Activated T-helper 2 cell treated with anti-CD3 and anti-CD28 coated beads, Interferon-gamma antibody, Interleukin-2, Interleukin-4, amounts not matched to agents 10 μg/mL and 5 μg/mL and 100 μg/mL, durations not matched to agents 14 hours and 24 hours and 36 hours (primary cell): Measurements from ENCODE around the gene MICAL3. TPM values are rescaled to one million over a fixed set of nuclear protein-coding genes. Genes with fewer than 3 reads are reported as not detected.

ENCODE experiments used
- DNase-seq: peaks from one replicate; pipeline ENCODE4 v3.0.0; 2021; ENCODE audit warnings: low spot score
- H3K27ac Mint-ChIP-seq: one replicate; pipeline ENCODE4 v1.8.0; 2021; ENCODE audit warnings: mixed read lengths
- H3K27me3 Mint-ChIP-seq: one replicate; pipeline ENCODE4 v1.8.0; 2021; ENCODE audit warnings: low read depth, mixed read lengths
- H3K36me3 Mint-ChIP-seq: one replicate; pipeline ENCODE4 v1.8.0; 2021; ENCODE audit warnings: low read depth, mixed read lengths
- H3K4me1 Mint-ChIP-seq: one replicate; pipeline ENCODE4 v1.8.0; 2021; ENCODE audit warnings: low read depth, mixed read lengths
- H3K4me3 Mint-ChIP-seq: one replicate; pipeline ENCODE4 v1.8.0; 2021; ENCODE audit warnings: low read depth, mild to moderate bottlenecking, moderate library complexity, mixed read lengths
- H3K9me3 Mint-ChIP-seq: one replicate; pipeline ENCODE4 v1.8.0; 2021; ENCODE audit warnings: mixed read lengths
- intact Hi-C: fragments of 100-400 bp; cut with micrococcal nuclease; formaldehyde crosslinking; loops from one replicate; pipeline ENCODE4 v1.15.1; 2023
- total RNA-seq: library from RNA; stranded (reverse); gene quantifications from 2 replicates; pipeline ENCODE4 v1.2.3, GENCODE V29; 2022

MICAL3 gene
- total RNA-seq, 1 donor from 2014 or later: 41.8 TPM

- H3K36me3 Mint-ChIP-seq: peaks cover 6% of the 10 kb centered on the region
- H3K27ac Mint-ChIP-seq: no peak overlapping the region
- H3K4me3 Mint-ChIP-seq: no peak overlapping the region
- peaks cover 6% of the 10 kb centered on the region for H3K27me3 Mint-ChIP-seq
- peaks cover 24% of the 10 kb centered on the region for H3K4me1 Mint-ChIP-seq
- H3K9me3 Mint-ChIP-seq: no peaks in the 10 kb centered on the region
- DNase-seq: no peak
- intact Hi-C loops: no loop called here
Measured at GRCh38 chr22:17783312-17783711, 241.0 kb downstream of the MICAL3 start.

- H3K4me1 Mint-ChIP-seq: peaks cover 29% of the 10 kb centered on the region
- intact Hi-C loops: no loop called here
- no peak overlapping the region for H3K4me3 Mint-ChIP-seq
- no peak overlapping the region for H3K27ac Mint-ChIP-seq
- H3K27me3 Mint-ChIP-seq: peaks cover 6% of the 10 kb centered on the region
- no peak for DNase-seq
- H3K36me3 Mint-ChIP-seq: peaks cover 6% of the 10 kb centered on the region
- no peaks in the 10 kb centered on the region for H3K9me3 Mint-ChIP-seq
Measured at GRCh38 chr22:17782621-17783020, 241.7 kb downstream of the MICAL3 start.

- H3K9me3 Mint-ChIP-seq: no peaks in the 10 kb centered on the region
- no peak overlapping the region for H3K4me3 Mint-ChIP-seq
- H3K36me3 Mint-ChIP-seq: peaks cover 6% of the 10 kb centered on the region
- H3K27ac Mint-ChIP-seq: no peak overlapping the region
- H3K27me3 Mint-ChIP-seq: peaks cover 6% of the 10 kb centered on the region
- H3K4me1 Mint-ChIP-seq: peaks cover 33% of the 10 kb centered on the region
- intact Hi-C loops: no loop called here
- no peak for DNase-seq
Measured at GRCh38 chr22:17782158-17782557, 242.2 kb downstream of the MICAL3 start.

- intact Hi-C loops: loop anchor here (2.0 kb wide), 1 partner anchor 47 kb away; no protein-coding TSS in a partner anchor
- peaks cover 36% of the 10 kb centered on the region for H3K4me1 Mint-ChIP-seq
- H3K27me3 Mint-ChIP-seq: peaks cover 6% of the 10 kb centered on the region
- peaks cover 6% of the 10 kb centered on the region for H3K36me3 Mint-ChIP-seq
- no peak overlapping the region for H3K4me3 Mint-ChIP-seq
- no peak overlapping the region for H3K27ac Mint-ChIP-seq
- no peaks in the 10 kb centered on the region for H3K9me3 Mint-ChIP-seq
- no peak for DNase-seq
Measured at GRCh38 chr22:17781319-17782031, 242.9 kb downstream of the MICAL3 start.

- H3K9me3 Mint-ChIP-seq: no peaks in the 10 kb centered on the region
- peaks cover 40% of the 10 kb centered on the region for H3K4me1 Mint-ChIP-seq
- H3K27me3 Mint-ChIP-seq: peaks cover 6% of the 10 kb centered on the region
- no peak overlapping the region for H3K27ac Mint-ChIP-seq
- DNase-seq: no peak
- intact Hi-C loops: loop anchor here (2.0 kb wide), 1 partner anchor 46 kb away; no protein-coding TSS in a partner anchor
- no peak overlapping the region for H3K4me3 Mint-ChIP-seq
- H3K36me3 Mint-ChIP-seq: peaks cover 6% of the 10 kb centered on the region
Measured at GRCh38 chr22:17780741-17781318, 243.5 kb downstream of the MICAL3 start.

- Mint-ChIP-seq H3K27me3 (peaks cover 6% of the 10 kb centered on the region), H3K4me1 (peaks cover 46% of the 10 kb centered on the region), H3K9me3 (no peaks in the 10 kb centered on the region), H3K27ac (no peak overlapping the region), H3K36me3 (peaks cover 6% of the 10 kb centered on the region), H3K4me3 (no peak overlapping the region)
- intact Hi-C loops: loop anchor here (2.0 kb wide), 1 partner anchor 45 kb away; no protein-coding TSS in a partner anchor
- DNase-seq: no peak
Measured at GRCh38 chr22:17780116-17780740, 244.1 kb downstream of the MICAL3 start.

- intact Hi-C loops: loop anchor here (2.0 to 10.0 kb wide), 2 partner anchors 45 to 705 kb away; no protein-coding TSS in a partner anchor
- peaks cover 50% of the 10 kb centered on the region for H3K4me1 Mint-ChIP-seq
- H3K36me3 Mint-ChIP-seq: peaks cover 6% of the 10 kb centered on the region
- H3K4me3 Mint-ChIP-seq: peak overlapping the region; percentile 59
- H3K27me3 Mint-ChIP-seq: peaks cover 6% of the 10 kb centered on the region
- H3K27ac Mint-ChIP-seq: no peak overlapping the region
- H3K9me3 Mint-ChIP-seq: no peaks in the 10 kb centered on the region
- DNase-seq: no peak
Measured at GRCh38 chr22:17779286-17780115, 244.9 kb downstream of the MICAL3 start.

GRCh38 chr22:17778412-17778976 lies 245.9 kb downstream of the MICAL3 start:
- Mint-ChIP-seq H3K4me3 (peak overlapping the region; percentile 88), H3K27ac (no peak overlapping the region), H3K9me3 (no peaks in the 10 kb centered on the region), H3K36me3 (peaks cover 6% of the 10 kb centered on the region), H3K27me3 (peaks cover 2% of the 10 kb centered on the region), H3K4me1 (peaks cover 52% of the 10 kb centered on the region)
- DNase-seq: no peak
- intact Hi-C loops: loop anchor here (10.0 kb wide), 1 partner anchor 704 kb away; no protein-coding TSS in a partner anchor

GRCh38 chr22:17777717-17778044 lies 246.7 kb downstream of the MICAL3 start:
- H3K4me3 Mint-ChIP-seq: peak overlapping the region; percentile 88
- peaks cover 59% of the 10 kb centered on the region for H3K4me1 Mint-ChIP-seq
- DNase-seq: no peak
- H3K9me3 Mint-ChIP-seq: no peaks in the 10 kb centered on the region
- peaks cover 7% of the 10 kb centered on the region for H3K27me3 Mint-ChIP-seq
- peak overlapping the region; percentile 94 for H3K27ac Mint-ChIP-seq
- peaks cover 10% of the 10 kb centered on the region for H3K36me3 Mint-ChIP-seq
- intact Hi-C loops: loop anchor here (1.0 to 10.0 kb wide), 2 partner anchors 10 to 703 kb away; no protein-coding TSS in a partner anchor

- intact Hi-C loops: loop anchor here (1.0 to 10.0 kb wide), 2 partner anchors 10 to 702 kb away; no protein-coding TSS in a partner anchor
- H3K4me1 Mint-ChIP-seq: peaks cover 61% of the 10 kb centered on the region
Measured at GRCh38 chr22:17777005-17777716, 247.2 kb downstream of the MICAL3 start.

GRCh38 chr22:17775781-17776465 lies 248.4 kb downstream of the MICAL3 start:
- peaks cover 12% of the 10 kb centered on the region for H3K36me3 Mint-ChIP-seq
- peak overlapping the region; percentile 59 for H3K27ac Mint-ChIP-seq
- intact Hi-C loops: loop anchor here (10.0 kb wide), 1 partner anchor 701 kb away; no protein-coding TSS in a partner anchor
- H3K4me1 Mint-ChIP-seq: peaks cover 56% of the 10 kb centered on the region
- H3K4me3 Mint-ChIP-seq: peak overlapping the region; percentile 46
- H3K9me3 Mint-ChIP-seq: no peaks in the 10 kb centered on the region
- H3K27me3 Mint-ChIP-seq: peaks cover 18% of the 10 kb centered on the region
- no peak for DNase-seq

More at GRCh38 chr22:17777005-17777716, 247.2 kb downstream of the MICAL3 start:
- peaks cover 10% of the 10 kb centered on the region for H3K27me3 Mint-ChIP-seq
- H3K36me3 Mint-ChIP-seq: peaks cover 12% of the 10 kb centered on the region
- H3K4me3 Mint-ChIP-seq: peak overlapping the region; percentile 88
- H3K9me3 Mint-ChIP-seq: no peaks in the 10 kb centered on the region
- peak overlapping the region; percentile 94 for H3K27ac Mint-ChIP-seq
- peak; percentile 70 for DNase-seq
